NT2/D1 (cell line): ENCODE data around the gene RIPOR3.

ENCODE experiments used
- DNase-seq: peaks from one replicate; pipeline ENCODE4 v3.0.0-alpha.2; 2011; ENCODE audit warnings: low read depth, low spot score
- H3K27me3 ChIP-seq: 2 replicates; pipeline ENCODE4 v1.6.0; 2011; ENCODE audit warnings: mild to moderate bottlenecking; ENCODE audit not compliant: insufficient read length, insufficient read depth
- H3K36me3 ChIP-seq: 2 replicates; pipeline ENCODE4 v1.6.1; 2011; ENCODE audit warnings: mild to moderate bottlenecking, low read length, mixed read lengths; ENCODE audit not compliant: insufficient read depth, insufficient read length
- H3K4me1 ChIP-seq: 2 replicates; pipeline ENCODE4 v1.5.1; 2011; ENCODE audit not compliant: insufficient read depth, insufficient read length
- H3K4me3 ChIP-seq: 2 replicates; pipeline ENCODE4 v1.5.1; 2011; ENCODE audit warnings: low read depth; ENCODE audit not compliant: insufficient read length
- H3K9ac ChIP-seq: 2 replicates; pipeline ENCODE4 v1.6.0; 2011; ENCODE audit warnings: low read depth; ENCODE audit not compliant: insufficient read length
- H3K9me3 ChIP-seq: 2 replicates; pipeline ENCODE4 v1.5.1; 2011; ENCODE audit warnings: mild to moderate bottlenecking, low read length; ENCODE audit not compliant: insufficient read depth
- SUZ12 ChIP-seq: IDR thresholded peaks from 2 replicates; pipeline ENCODE4 v1.6.1; 2011; ENCODE audit not compliant: insufficient read length, insufficient read depth; ENCODE audit errors: extremely low read depth
- YY1 ChIP-seq: IDR thresholded peaks from 2 replicates; pipeline ENCODE4 v1.6.1; 2011; ENCODE audit not compliant: insufficient read length, insufficient read depth
- ZNF274 ChIP-seq: IDR thresholded peaks from 2 replicates; pipeline ENCODE4 v1.6.1; 2011; ENCODE audit warnings: mild to moderate bottlenecking, low read depth, low read length

The RIPOR3 gene

GRCh38 chr20:50579511-50579910 lies 111.8 kb downstream of the RIPOR3 start:
- Histone ChIP-seq H3K9ac (no peak overlapping the region), H3K27me3 (no peaks in the 10 kb centered on the region), H3K4me1 (no peaks in the 10 kb centered on the region), H3K36me3 (peaks cover 96% of the 10 kb centered on the region), H3K4me3 (no peak overlapping the region), H3K9me3 (peaks cover 18% of the 10 kb centered on the region; the same call in 1 of the 2 replicates)
- no peak for DNase-seq
- TF ChIP-seq ZNF274, result no peak
- TF ChIP-seq SUZ12, result no peak
- TF ChIP-seq YY1, result no peak

- H3K27me3 ChIP-seq, result no peaks in the 10 kb centered on the region
- H3K36me3 ChIP-seq, result peaks cover 97% of the 10 kb centered on the region
- TF ChIP-seq YY1 (no peak), ZNF274 (no peak), SUZ12 (no peak)
- no peak for DNase-seq
- no peak overlapping the region for H3K9ac ChIP-seq
- H3K4me1 ChIP-seq, result no peaks in the 10 kb centered on the region
- peaks cover 18% of the 10 kb centered on the region; the same call in 1 of the 2 replicates for H3K9me3 ChIP-seq
- H3K4me3 ChIP-seq, result no peak overlapping the region
These were observed 112.6 kb downstream of the RIPOR3 start for GRCh38 chr20:50578778-50579165.

DNA sequence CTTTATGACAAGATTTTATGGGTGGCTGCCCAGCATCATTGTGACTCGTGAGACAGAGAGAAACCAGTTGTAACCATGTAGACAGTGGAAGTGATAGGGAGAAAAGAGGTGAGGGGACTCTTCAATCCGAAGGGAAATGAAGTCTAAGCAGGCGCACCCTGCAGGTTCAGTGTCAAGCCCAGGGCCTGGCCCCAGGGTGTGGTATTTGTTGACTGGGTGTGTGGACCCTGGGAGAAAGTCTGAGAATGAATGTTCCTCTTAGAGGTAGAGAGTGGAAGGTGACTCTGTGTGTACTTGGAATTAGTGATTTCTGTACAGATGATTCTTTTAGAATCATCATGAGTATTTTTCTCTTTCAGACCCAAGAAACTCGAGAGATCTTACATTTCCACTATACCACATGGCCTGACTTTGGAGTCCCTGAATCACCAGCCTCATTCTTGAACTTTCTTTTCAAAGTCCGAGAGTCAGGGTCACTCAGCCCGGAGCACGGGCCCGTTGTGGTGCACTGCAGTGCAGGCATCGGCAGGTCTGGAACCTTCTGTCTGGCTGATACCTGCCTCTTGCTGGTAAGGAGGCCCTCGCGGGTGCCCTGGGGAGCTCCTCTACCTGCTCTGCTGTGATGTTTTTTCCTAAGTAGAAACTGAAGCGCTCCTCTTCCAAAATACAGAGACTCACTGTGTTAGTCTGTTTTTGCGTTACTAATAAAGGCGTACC lies 113.1 kb downstream of the RIPOR3 start:
- no peak for TF ChIP-seq ZNF274
- no peak for TF ChIP-seq SUZ12

DNA sequence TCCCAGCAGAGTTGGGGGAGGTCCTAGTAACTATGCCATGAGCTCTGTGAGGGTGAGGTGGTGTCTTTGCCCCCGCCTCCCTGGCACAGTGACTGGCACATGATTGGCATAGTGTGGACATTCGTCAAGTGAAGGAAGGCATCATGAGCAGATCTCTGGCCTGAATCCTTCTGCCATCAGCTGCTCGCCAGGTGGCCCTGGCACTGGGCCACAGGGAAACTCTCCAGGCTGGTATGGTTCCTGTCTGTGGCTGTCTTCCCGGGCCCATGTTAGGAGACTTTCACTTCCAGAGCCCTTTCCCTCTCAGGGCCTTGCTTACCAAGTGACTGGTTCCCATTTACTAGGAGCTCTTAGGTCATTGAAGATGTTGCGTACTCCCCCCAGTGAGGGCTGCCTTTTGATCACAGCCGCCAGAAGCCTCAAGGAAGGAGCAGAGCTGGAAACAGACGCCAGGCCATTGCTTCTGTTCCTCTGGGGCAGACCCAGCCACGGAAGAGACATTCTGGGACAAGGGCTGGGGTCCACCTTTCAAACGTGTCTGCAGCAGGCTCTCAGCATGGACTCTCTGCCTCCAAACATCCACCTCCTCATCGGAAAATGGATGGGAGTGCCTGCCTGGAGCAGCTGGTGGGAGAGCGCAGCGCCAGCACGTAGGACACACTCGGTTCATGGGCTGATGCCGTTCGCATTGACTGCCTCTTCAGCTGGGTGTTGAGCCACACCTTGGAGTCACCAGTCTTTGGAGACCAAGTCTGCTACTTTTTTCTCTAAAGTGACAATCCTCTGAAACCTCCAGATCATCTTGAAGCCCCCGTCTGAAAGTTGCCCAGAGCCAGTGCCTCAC lies 113.9 kb downstream of the RIPOR3 start:
- Histone ChIP-seq H3K4me1 (no peaks in the 10 kb centered on the region), H3K4me3 (no peak overlapping the region), H3K9ac (no peak overlapping the region), H3K36me3 (peaks cover 94% of the 10 kb centered on the region), H3K9me3 (peaks cover 18% of the 10 kb centered on the region; the same call in 1 of the 2 replicates), H3K27me3 (no peaks in the 10 kb centered on the region)
- no peak for DNase-seq
- TF ChIP-seq ZNF274 (no peak), YY1 (no peak), SUZ12 (no peak)

More for the DNA sequence above, 113.1 kb downstream of the RIPOR3 start:
- no peak overlapping the region for H3K9ac ChIP-seq
- no peak for DNase-seq
- H3K4me1 ChIP-seq, result no peaks in the 10 kb centered on the region
- no peak overlapping the region for H3K4me3 ChIP-seq
- peaks cover 96% of the 10 kb centered on the region for H3K36me3 ChIP-seq
- H3K9me3 ChIP-seq, result peaks cover 18% of the 10 kb centered on the region; the same call in 1 of the 2 replicates
- no peaks in the 10 kb centered on the region for H3K27me3 ChIP-seq

DNA sequence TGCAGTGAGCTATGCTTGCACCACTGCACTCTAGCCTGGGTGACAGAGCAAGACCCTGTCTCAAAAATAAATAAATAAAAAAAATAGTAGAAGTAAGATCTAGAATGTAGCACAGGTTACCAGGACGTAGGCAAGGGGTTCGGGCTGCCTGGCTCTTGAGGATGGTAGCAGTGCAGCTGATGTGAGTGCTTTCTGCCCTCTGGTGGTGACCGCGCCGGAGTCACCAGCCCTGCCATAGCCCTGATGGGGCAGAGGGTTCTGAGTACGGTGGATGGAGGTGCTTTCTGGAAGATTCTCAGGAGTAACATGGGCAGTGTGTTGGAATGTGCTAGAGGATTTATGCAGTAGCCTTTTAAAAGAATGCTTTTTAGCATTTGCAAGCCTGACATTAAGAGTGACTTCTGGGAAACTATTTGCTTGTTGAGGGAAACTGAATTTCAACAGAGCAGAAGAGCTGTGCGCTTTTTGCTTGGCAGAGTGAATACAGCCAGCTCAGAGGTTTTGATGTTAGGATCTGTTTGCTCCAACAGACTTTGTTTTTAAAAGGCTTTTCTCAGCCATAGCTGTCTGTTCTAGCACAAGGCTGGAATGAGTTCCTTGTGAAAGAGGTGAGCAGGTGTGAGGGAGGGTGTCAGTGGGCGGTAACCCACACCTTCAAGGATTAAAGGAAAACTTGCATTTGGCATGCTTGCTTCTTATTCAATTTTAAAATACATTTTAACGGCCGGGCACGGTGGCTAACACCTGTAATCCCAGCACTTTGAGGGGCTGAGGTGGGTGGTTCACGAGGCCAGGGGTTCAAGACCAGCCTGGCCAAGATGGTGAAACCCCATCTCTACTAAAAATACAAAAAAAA lies 115.2 kb downstream of the RIPOR3 start:
- peaks cover 87% of the 10 kb centered on the region for H3K36me3 ChIP-seq
- no peak overlapping the region for H3K4me3 ChIP-seq
- H3K27me3 ChIP-seq, result no peaks in the 10 kb centered on the region
- H3K4me1 ChIP-seq, result no peaks in the 10 kb centered on the region
- H3K9me3 ChIP-seq, result peaks cover 18% of the 10 kb centered on the region; the same call in 1 of the 2 replicates
- no peak overlapping the region for H3K9ac ChIP-seq
- TF ChIP-seq ZNF274 (no peak), SUZ12 (no peak), YY1 (no peak)
- DNase-seq, result peak; percentile 36

GRCh38 chr20:50574586-50574985 lies 116.8 kb downstream of the RIPOR3 start:
- Histone ChIP-seq H3K9me3 (peaks cover 18% of the 10 kb centered on the region; the same call in 1 of the 2 replicates), H3K27me3 (no peaks in the 10 kb centered on the region), H3K36me3 (peaks cover 81% of the 10 kb centered on the region), H3K4me1 (peaks cover 4% of the 10 kb centered on the region), H3K9ac (no peak overlapping the region), H3K4me3 (no peak overlapping the region)
- TF ChIP-seq ZNF274 (no peak), SUZ12 (no peak), YY1 (no peak)
- DNase-seq, result no peak
